CD4-positive, alpha-beta T cell treated with Interferon alpha-2 for 1 hour (primary cell): ENCODE results near the gene HBG1.
"Not testable (repeated sequence)": the region's sequence is repeated elsewhere in the genome, so short reads cannot be mapped to it uniquely, and the experiment has no call there.

Experiments used
- DNase-seq, 2 donors: peaks; one replicate each; pipeline ENCODE4 v3.0.0-alpha.2; 2020 to 2022

The HBG1 gene

DNA sequence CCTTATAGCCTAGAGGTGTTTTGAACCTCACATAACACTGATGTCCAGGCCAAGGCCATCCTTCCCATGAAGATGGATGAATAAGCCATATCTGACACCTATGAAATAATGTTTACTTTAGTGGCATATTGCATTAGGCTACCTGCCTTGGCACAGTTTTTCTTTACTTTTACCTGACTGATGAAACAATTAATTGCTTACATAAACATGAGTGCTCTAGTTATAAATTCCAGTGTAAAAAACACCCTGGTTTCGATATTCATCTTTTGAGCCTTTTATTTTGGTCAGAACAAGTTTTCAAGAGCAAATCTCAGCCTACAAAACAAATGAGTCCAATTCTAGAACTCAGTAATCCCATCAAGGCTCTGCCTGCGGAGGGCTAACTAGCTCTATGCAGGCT is 27.0 kb upstream of the HBG1 start:
- DNase-seq: no peak

DNA sequence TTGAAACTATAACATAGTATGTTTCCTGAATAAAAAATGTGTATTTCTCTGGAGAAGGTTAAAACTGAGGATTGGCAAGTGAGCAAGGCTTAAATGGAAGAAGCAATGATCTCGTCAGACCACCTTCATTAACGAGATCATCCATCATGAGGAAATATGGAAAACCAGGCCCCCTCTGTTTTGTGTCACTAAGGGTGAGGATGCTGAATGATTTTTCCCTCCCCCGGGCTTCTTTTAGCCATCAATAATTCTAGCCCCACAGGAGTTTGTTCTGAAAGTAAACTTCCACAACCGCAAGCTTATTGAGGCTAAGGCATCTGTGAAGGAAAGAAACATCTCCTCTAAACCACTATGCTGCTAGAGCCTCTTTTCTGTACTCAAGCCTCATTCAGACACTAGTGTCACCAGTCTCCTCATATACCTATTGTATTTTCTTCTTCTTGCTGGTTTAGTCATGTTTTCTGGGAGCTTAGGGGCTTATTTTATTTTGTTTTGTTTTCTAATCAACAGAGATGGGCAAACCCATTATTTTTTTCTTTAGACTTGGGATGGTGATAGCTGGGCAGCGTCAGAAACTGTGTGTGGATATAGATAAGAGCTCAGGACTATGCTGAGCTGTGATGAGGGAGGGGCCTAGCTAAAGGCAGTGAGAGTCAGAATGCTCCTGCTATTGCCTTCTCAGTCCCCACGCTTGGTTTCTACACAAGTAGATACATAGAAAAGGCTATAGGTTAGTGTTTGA is 25.9 kb upstream of the HBG1 start:
- no peak for DNase-seq

DNA sequence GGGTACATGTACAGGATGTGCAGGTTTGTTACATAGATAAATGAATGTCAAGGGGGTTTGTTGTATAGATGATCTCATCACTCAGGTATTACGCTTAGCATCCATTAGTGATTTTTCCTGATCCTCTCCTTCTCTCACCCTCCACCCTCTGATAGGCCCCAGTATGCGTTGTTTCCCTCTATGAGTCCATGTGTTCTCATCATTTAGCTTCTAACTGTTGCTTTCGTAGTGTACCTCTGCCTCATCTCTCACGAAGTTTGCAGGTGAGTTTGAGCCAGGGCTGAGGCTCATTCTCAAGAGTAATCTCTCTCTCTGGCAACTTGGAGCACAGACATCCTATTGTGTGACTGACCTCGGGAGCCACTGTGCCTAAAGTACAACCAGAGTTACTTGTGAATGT is 24.7 kb upstream of the HBG1 start:
- no peak for DNase-seq

DNA sequence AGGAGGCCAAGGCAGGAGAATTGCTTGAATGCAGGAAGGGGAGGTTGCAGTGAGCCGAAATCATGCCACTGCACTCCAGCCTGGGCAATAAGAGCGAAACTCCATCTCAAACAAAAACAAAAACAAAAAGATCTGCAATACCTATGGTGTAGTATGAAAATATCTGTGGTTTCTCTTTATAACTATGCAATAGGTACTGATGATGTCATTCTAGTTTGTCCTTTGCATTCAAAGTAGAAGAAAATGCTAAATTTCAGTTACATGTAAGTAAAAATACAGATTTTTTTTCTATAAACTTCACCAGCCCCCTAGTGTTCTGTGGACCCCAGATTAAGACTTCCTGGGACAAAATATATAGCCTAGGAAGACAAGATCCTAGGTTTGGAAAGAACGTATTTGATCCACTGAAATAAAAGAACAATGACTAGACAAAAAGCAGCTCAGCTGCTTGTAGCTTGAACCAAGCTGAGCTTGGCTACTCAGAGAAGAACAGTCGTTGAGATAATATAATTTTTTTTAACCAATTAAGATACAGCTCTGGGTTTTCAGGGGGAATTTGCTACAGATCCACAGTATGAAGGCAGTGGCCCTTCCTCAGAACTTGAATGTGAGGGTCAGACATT is 22.8 kb upstream of the HBG1 start:
- DNase-seq: no peak

DNA sequence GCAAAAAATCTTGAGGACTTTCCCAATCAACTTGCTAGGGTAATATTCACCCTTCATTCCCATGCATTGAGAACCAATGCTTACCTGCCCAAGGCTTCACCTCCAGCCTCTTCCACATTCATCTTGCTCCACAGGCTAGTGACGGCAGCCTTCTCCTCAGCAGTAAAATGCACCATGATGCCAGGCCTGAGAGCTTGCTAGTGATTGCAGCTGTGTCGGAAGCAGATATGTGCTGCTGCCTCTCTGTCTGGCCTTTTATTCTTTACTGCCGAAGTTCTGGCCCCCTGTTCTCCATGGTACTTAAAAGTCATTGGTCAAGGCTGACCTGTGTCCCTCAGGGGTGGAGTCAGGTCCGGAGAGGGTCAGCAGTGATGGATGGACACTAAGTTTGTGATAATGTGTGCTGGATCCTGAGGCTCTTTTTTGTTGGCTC is 20.1 kb upstream of the HBG1 start, which contains the start of gene HBE1:
HBE1 (minus strand) TSS at position 231 of the 433 bp plus-strand sequence; CDS start at position 176, 55 bp downstream.
- DNase-seq: no peak

DNA sequence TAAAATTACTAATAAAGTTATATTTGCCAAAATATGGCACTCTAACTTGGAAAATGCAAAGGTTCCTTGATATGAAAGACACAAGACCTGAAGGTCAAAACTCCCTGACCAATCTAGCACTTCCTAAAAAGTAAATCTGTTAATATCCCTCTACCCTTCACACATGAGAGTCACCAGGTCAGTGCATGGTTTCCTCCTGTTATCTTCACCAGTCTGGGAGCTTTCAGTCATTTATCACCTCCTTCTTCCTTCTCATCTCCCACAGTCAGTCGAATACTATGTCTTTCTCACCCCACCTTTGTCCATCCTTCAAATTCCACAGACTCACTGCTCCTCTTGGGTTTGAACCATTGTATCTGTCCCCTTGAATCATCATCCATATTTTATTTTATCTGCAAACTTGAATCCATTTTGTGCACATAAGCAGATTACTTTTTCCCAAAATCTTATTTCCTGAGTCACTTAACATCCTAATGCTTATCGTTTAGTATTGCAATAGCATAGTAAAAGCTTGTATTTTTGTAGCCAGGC is 17.4 kb upstream of the HBG1 start:
- DNase-seq: no peak

DNA sequence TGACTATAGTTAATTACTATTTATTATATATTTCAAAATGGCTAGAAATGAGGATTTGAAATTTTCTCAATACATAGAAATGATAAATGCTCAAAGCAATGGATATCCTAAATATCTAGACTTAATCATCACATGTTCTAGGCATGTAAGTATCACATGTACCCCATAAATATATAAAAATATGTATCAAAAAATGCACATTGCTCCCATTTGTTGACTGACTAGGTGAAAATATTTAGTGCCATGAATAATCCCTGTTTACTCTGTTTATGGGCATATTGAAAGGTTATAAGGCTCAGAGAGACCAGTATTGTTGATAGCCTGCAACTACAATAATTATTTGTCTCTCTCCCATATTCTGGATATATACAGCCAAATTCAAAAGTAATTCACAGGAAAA is 17.0 kb upstream of the HBG1 start:
- DNase-seq: no peak

DNA sequence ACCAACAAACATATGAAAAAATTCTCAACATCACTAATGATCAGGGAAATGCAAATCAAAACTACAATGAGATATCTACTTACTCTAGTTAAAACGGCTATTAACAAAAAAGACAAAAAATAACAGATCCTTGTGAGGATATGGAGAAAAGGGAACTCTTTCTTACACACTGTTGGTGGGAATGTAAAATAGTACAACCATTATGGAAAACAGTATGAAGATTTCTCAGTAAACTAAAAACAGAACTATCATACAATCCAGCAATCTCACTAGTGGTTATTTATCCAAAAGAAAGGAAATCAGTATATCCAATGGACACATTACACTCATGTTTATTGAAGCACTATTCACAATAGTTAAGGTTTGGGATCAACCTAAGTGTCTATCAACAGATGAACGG is 16.2 kb upstream of the HBG1 start:
- DNase-seq: no peak

DNA sequence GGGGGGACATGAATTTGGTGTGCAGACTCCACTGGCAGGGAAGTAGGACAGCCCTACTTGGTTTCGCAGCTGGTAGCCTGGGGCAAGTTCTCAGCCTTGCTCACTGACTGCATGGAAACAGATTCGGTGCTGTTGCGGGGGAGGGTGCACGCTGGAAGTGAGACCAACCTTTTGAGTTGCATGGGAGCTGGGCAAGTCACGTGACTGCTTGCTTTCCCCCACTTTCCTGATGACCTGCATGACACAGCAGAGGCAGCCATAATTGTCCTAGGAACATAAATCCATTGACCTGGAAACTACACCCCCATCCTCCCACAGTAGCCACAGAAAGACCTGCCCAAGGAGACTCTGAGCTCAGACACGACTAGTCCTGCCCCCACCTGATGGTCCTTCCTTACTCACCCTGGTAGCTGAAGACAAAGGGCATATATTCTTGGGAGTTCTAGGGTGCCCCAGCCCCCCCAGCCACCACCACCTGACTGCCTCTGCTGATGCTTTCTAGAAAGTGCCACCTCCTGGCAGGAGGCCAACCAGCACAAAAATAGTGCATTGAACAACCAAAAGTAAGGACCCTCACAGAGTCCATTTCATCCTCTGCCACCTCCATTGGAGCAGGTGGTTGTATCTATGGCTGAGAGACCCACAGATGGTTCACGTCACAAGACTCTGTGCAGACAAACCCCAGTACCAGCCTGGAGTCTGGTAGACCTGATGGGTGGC is 9.0 kb upstream of the HBG1 start:
- no peak for DNase-seq

DNA sequence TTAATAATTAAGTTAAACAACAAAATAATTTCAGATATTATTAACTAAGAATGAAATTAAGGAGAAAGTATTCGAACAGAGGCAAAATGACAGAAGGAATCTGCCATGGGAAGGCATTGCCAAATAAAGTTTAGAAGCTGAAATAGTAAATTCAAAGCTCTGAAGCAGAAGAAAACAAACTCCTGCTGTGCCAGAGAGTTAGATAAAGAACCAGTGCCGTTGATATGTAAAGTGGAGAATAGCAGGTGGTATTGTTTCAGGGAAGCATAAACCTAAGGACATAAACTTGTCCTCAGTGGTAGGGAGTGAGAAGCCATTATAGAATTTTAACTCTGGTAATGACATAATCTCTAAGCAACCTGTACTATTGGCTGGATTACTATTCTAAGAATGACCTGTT is 7.6 kb upstream of the HBG1 start:
- no peak for DNase-seq

DNA sequence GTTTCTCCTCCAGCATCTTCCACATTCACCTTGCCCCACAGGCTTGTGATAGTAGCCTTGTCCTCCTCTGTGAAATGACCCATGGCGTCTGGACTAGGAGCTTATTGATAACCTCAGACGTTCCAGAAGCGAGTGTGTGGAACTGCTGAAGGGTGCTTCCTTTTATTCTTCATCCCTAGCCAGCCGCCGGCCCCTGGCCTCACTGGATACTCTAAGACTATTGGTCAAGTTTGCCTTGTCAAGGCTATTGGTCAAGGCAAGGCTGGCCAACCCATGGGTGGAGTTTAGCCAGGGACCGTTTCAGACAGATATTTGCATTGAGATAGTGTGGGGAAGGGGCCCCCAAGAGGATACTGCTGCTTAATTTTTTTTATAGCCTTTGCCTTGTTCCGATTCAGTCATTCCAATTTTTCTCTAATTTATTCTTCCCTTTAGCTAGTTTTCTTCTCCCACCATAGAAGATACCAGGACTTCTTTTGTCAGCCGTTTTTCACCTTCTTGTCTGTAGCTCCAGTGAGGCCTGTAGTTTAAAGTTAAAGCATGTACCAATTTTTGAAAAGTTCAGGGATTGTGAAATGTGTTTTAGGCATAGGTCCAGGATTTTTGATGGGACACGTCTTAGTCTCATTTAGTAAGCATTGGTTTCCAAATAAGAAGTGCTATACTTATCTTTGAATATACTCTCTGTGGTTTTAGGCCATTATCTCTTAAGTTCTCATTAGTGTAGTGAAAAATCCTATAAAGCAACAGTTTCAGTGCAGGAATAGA is 5.2 kb upstream of the HBG1 start, which contains the start of gene HBG2:
HBG2 (minus strand) TSS at position 136 of the 768 bp plus-strand sequence; CDS start at position 83, 53 bp downstream.
- DNase-seq: not testable (repeated sequence)

DNA sequence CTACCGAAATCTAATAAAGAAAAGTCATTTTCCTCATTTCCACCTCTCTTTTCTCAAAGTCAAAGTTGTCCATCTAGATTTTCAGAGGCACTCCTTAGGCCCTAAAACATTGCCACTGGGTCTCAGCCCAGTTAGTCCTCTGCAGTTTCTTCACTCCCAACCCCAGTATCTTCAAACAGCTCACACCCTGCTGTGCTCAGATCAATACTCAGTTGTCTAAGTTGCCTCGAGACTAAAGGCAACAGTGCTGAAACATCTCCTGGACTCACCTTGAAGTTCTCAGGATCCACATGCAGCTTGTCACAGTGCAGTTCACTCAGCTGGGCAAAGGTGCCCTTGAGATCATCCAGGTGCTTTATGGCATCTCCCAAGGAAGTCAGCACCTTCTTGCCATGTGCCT is 4.4 kb upstream of the HBG1 start:
- DNase-seq: not testable (repeated sequence)

DNA sequence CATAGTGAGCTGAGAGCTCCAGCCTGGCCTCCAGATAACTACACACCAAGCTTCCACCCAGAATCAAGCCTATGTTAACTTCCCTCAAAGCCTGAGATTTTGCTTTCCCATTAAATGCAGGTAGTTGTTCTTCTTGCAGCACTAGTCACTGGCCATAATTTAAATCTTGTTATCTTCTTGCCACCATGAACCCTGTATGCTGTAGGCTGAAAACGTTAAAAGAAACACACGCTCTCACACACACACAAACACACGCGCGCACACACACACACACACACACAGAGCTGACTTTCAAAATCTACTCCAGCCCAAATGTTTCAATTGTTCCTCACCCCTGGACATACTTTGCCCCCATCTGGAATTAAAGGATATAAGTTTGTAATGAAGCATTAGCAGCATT is 3.8 kb upstream of the HBG1 start:
- not testable (repeated sequence) for DNase-seq

DNA sequence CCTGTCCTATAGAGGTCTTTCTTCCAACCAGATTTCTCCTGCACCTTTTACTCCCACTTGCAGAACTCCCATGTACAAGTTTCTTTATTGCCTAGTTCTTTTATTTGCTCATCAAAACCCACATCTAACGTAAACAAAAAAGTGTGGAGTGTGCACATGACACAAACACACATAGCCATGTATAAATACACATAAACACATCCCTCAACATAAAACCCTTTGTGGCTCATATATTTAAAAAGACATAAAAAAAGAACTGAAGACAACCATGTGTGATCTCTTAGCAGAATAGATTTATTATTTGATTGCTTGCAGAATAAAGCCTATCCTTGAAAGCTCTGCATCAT is 3.2 kb upstream of the HBG1 start:
- DNase-seq: no peak

DNA sequence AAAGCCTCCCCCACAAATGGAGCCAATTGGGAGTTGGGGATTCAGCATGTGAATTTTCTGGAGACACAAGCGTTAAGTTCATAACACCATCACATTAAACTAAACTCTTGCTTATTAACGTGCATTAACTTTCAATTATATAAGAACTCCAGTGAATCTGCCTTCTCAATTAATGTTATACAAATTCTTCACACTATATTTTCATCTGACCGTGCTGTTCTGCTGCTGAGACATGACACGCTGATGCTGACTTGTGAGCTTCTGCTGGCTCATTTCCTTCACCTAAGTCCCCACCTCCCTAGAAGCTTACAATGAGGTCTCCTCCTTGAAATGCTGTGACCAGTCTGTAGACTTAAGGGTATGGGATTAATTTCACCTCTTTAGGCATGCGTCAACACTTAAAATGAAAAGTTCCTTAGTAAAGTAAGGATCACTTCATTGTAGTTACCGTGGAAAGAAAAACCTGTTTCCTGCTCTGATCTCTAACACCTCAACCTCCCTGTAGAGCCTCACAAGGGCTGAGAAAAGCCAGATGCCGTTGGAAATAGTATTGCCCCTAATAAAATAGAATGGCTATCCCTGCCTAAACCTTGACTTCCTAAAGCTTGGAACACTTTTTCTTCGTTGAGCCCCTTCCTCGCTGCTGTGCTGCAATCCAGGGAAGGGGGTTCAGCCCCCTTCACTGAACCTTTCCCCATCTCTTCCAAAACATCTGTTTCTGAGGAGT is 2.7 kb upstream of the HBG1 start:
- DNase-seq: no peak

DNA sequence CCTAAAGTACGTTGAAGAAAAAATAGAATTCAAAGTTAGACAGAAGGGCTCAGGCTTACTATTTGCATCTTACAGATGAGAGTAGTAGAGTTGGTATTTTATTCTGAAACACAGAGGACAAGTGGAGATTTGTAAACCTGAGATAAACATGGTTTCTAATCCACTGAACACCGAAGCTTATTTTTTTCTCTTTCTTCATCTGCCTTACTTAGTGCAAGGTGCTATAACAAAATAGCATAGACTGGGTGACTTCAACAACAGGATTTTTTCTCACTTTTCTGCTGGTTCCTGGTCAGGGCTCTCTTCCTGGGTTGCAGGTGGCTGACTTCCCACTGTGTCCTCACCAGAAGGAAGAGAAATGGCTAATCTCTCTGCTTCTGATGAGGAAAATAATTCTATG is 2.1 kb upstream of the HBG1 start:
- no peak for DNase-seq

DNA sequence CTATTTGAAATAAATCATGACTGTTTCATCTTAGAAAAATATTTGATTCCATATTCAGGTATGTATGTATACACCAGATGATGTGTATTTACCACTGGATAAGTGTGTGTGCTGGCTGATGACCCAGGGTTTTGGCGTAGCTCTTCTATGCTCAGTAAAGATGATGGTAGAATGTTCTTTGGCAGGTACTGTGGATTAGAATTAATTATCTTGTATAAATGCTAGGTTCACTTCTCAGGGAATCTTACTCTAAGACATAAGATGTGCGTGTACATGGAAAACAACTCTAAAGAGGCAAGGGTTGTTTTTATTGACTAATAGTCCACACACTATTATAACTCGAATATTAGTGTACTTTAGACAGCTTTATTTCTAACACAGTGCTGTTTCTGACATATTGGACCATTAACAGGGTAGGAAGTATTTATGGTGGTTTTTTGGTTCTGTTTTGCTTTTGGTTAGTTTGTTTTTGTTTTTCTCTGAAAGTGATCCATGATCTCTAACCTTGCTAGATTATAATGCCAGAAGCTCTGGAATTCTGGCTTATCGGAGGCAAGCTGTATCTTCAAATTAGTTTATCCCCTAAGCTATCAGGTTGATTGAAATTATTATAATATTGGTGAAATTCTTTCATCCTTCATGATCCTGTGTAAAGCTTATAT is 1.0 kb upstream of the HBG1 start:
- no peak for DNase-seq

DNA sequence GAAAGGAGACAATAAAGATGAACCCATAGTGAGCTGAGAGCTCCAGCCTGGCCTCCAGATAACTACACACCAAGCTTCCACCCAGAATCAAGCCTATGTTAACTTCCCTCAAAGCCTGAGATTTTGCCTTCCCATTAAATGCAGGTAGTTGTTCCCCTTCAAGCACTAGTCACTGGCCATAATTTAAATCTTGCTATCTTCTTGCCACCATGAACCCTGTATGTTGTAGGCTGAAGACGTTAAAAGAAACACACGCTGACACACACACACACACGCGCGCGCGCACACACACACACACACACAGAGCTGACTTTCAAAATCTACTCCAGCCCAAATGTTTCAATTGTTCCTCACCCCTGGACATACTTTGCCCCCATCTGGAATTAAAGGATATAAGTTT is 1.2 kb downstream of the HBG1 start:
- DNase-seq: not testable (repeated sequence)

DNA sequence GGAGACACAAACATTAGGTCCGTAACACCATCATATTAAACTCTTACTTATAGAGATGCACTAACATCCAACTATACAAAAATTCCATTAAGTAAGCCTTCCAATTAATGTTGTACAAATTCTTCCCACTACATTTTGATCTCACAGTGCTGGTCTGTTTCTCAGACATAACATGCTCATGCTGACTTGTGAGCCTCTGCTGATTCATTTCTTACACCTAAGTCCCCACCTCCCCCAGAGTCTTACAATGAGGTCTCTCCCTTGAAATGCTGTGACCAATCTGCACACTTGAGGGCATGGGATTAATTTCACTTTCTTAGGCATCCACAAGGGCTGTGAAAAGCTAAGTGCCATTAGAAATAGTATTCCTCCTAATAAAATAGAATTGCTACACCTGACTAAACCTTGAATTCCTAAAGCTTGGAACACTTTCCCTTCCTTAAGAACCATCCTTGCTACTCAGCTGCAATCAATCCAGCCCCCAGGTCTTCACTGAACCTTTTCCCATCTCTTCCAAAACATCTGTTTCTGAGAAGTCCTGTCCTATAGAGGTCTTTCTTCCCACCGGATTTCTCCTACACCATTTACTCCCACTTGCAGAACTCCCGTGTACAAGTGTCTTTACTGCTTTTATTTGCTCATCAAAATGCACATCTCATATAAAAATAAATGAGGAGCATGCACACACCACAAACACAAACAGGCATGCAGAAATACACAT is 2.0 kb downstream of the HBG1 start:
- DNase-seq: no peak

DNA sequence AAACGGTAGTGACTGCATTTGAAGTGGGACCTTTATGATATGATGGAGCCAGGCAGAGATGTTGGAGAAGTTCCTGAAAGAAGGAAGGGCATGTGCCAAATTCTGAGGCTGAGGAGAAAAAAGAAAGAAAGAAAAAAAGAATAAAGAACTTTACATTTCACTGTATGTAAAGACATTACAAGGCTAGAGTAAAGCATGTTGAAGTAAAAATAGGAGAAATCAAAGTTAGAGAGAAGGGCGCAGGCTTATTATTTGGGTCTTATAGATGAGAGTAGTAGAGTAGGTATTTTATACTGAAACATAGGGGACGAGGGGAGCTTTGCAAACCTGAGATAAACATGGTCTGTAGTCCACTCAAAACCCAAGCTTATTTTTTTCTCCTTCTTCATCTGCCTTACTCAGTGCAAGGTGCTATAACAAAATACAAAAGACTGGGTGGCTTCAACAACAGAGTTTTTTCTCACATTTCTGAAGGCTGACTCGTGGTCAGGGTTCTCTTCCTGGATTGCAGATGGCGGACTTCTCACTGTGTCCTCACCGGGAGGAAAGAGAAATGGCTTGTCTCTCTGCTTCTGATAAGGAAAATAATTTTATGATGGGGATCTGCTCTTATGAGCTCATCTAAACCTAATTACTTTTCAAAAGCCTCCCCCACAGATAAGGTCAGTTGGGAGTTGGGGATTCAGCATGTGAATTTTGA is 2.7 kb downstream of the HBG1 start:
- DNase-seq: no peak
